Measurements from ENCODE around the gene C19orf44.
"Not testable (repeated sequence)": the region's sequence is repeated elsewhere in the genome, so short reads cannot be mapped to it uniquely, and the experiment has no call there.

C19orf44 gene

GRCh38 chr19:16535381-16535780, 39.2 kb downstream of the C19orf44 start:
- Mint-ChIP-seq H3K4me3 (no peak overlapping the region), H3K4me1 (peaks cover 45% of the 10 kb centered on the region), H3K9me3 (no peaks in the 10 kb centered on the region), H3K27ac (peak overlapping the region in 1 of 2 donors; percentile 76), H3K27me3 (no peaks in the 10 kb centered on the region)
- ATAC-seq (peak; percentile 23), DNase-seq (no peak)

GRCh38 chr19:16536130-16536529, 39.9 kb downstream of the C19orf44 start:
- peak overlapping the region in 1 of 2 donors; percentile 78 for H3K27ac Mint-ChIP-seq
- peaks cover 52% of the 10 kb centered on the region for H3K4me1 Mint-ChIP-seq
- H3K27me3 Mint-ChIP-seq: no peaks in the 10 kb centered on the region
- H3K9me3 Mint-ChIP-seq: no peaks in the 10 kb centered on the region
- DNase-seq (no peak), ATAC-seq (no peak)
- no peak overlapping the region for H3K4me3 Mint-ChIP-seq

DNA sequence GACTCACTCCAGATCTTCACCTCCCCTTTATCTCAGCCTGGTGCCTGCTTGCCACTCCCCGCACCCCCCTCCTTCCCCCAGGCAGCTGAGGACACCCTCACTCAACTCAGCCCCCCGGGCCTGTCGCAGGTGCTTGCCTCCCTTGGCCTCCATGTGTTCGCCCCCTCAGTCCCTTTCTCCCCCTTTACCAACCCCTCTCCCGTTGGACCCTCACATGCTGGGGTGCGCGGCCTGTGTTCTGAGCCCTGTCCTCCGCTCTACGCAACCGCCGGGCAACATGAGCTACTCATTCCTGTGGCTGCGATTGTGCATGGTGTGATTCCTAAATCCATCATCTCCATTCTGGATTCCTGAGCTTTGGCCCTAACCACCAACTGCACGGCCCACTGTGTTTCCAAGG, 40.9 kb downstream of the C19orf44 start:
- Mint-ChIP-seq H3K4me3 (no peak overlapping the region), H3K9me3 (no peaks in the 10 kb centered on the region), H3K27ac (no peak overlapping the region)

DNA sequence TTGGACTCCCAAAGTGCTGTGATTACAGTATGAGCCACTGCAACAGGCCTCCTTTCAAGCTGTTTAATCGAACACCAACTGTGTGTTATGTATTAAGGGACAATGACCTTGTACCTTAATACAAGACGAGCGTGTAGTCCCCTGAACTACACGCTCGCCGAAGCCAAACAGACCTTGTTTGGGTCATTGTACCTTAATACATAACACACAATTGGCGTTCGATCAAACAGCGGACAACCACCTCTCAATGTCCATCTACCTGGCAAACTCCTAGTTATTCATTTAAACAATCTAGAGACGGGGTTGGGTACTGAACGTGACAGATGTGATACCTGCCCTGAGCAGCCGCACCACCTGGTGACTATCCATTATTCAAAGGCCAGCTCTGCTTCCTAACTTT, 44.8 kb downstream of the C19orf44 start:
- DNase-seq (no peak), ATAC-seq (no peak)
- H3K27ac Mint-ChIP-seq: peak overlapping the region; percentile 46 to 91
- no peaks in the 10 kb centered on the region for H3K9me3 Mint-ChIP-seq
- H3K4me3 Mint-ChIP-seq: peak overlapping the region; percentile 91 to 95
- H3K4me1 Mint-ChIP-seq: peaks cover 84% of the 10 kb centered on the region
- H3K27me3 Mint-ChIP-seq: no peaks in the 10 kb centered on the region

More for the DNA sequence above, 40.9 kb downstream of the C19orf44 start:
- H3K4me1 Mint-ChIP-seq: peaks cover 58% of the 10 kb centered on the region
- ATAC-seq: no peak
- no peaks in the 10 kb centered on the region for H3K27me3 Mint-ChIP-seq
- DNase-seq: no peak

DNA sequence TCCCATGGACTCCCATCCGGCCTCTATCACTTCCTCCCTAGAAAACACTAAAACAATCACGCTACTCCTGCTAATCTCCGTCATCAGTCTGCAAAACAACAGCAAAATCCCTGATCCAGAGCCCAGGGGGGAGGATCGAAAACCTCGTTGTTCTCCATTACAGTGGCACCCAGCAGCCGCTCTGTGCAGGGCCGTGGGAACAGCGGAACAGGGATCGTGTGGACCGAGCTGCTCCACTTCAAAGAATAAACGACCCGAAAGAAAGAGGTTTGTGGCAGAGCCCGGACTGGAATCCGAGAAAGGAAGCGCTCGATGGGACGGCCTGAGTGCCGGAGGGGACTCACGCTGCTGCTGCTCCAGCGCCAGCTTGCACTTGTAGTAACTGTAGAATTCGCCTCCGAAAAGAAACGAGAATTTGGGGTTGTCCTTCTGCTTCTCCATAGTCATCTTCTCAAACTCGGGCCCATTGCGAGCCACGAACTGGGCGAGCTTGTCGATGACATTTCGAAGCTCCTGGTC, 45.4 kb downstream of the C19orf44 start:
- DNase-seq: no peak
- H3K4me3 Mint-ChIP-seq: peak overlapping the region; percentile 91 to 95
- ATAC-seq: peak; percentile 1
- H3K4me1 Mint-ChIP-seq: peaks cover 77% of the 10 kb centered on the region
- H3K27ac Mint-ChIP-seq: peak overlapping the region in 1 of 2 donors; percentile 91
- no peaks in the 10 kb centered on the region for H3K27me3 Mint-ChIP-seq
- no peaks in the 10 kb centered on the region for H3K9me3 Mint-ChIP-seq

GRCh38 chr19:16542045-16542909, 46.1 kb downstream of the C19orf44 start, which contains the start of gene CHERP:
Gene CHERP, minus strand, starts transcription at chr19:16542437. Its CDS starts 59 bp downstream, at chr19:16542378.
- Mint-ChIP-seq H3K27me3 (no peaks in the 10 kb centered on the region), H3K4me3 (peak within 1 kb of the TSS; percentile 91 to 95), H3K27ac (peak within 1 kb of the TSS; percentile 87 to 97), H3K9me3 (no peaks in the 10 kb centered on the region), H3K4me1 (peaks cover 77% of the 10 kb centered on the region)
- DNase-seq: peak; percentile 93 to 94
- ATAC-seq: peak; percentile 90

DNA sequence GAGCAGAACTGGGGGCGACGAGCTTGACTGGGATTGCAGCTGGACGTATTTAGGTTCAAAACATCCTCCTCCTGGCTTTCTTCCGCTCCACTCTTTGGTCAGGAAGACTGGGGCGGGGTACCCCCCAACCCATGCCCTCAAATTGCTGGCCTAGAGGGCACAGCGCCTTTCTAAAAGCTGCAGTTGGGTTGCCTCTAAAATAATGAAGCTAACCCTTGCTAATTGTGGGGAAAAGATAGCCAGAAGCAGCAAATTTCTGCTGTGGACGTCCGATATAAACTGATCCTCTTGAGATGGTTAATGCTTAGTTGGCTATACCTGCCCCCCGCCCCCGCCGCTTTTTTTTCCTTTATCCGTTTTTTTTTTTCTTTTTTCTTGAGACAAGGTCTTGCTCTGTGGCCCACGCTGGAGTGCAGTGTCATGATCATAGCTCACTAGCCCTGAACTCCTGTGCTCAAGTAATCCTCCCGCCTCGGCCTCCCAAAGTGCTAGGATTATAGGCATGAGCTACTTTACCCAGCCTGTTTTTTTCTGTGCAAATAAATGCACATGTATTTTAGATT, 46.8 kb downstream of the C19orf44 start:
- no peak for DNase-seq
- Mint-ChIP-seq H3K4me1 (peaks cover 75% of the 10 kb centered on the region), H3K27me3 (no peaks in the 10 kb centered on the region), H3K4me3 (peak overlapping the region; percentile 91 to 95), H3K9me3 (no peaks in the 10 kb centered on the region), H3K27ac (peak overlapping the region; percentile 87 to 97)
- no peak for ATAC-seq

DNA sequence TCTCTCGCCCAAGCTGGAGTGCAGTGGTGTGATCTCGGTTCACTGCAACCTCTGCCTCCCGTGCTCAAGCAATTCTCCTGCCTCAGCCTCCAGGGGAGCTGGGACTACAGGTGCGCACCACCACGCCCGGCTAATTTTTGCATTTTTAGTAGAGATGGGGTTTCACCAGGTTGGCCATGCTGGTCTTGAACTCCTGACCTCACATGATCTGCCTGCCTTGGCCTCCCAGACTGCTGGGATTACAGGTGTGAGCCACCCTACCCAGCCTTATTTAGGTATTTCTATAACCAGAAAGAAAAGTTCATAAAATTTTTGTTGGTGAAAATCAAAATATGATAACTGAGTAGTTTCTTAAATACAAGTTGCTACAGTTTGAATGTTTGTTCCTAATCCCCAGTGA, 47.5 kb downstream of the C19orf44 start:
- not testable (repeated sequence) for H3K9me3 Mint-ChIP-seq, H3K27me3 Mint-ChIP-seq, ATAC-seq, DNase-seq
- H3K4me3 Mint-ChIP-seq: peak overlapping the region; percentile 91 to 95
- peak overlapping the region in 1 of 2 donors; percentile 19 for H3K27ac Mint-ChIP-seq
- H3K4me1 Mint-ChIP-seq: peaks cover 68% of the 10 kb centered on the region

GRCh38 chr19:16544473-16545231, 48.5 kb downstream of the C19orf44 start:
- Mint-ChIP-seq H3K9me3 (no peaks in the 10 kb centered on the region), H3K27me3 (no peaks in the 10 kb centered on the region), H3K27ac (no peak overlapping the region), H3K4me1 (peaks cover 62% of the 10 kb centered on the region), H3K4me3 (peak overlapping the region in 1 of 2 donors; percentile 24)
- DNase-seq: no peak
- ATAC-seq: no peak

- Mint-ChIP-seq H3K4me1 (peaks cover 40% of the 10 kb centered on the region), H3K9me3 (no peaks in the 10 kb centered on the region), H3K4me3 (no peak overlapping the region), H3K27ac (peak overlapping the region in 1 of 2 donors; percentile 67), H3K27me3 (no peaks in the 10 kb centered on the region)
- ATAC-seq: no peak
- DNase-seq: no peak
These were observed 52.8 kb downstream of the C19orf44 start for GRCh38 chr19:16548956-16549355.

GRCh38 chr19:16551902-16552301, 55.7 kb downstream of the C19orf44 start:
- not testable (repeated sequence) for H3K4me3 Mint-ChIP-seq, H3K9me3 Mint-ChIP-seq, ATAC-seq, DNase-seq, H3K27me3 Mint-ChIP-seq, H3K27ac Mint-ChIP-seq
- H3K4me1 Mint-ChIP-seq: peaks cover 20% of the 10 kb centered on the region

DNA sequence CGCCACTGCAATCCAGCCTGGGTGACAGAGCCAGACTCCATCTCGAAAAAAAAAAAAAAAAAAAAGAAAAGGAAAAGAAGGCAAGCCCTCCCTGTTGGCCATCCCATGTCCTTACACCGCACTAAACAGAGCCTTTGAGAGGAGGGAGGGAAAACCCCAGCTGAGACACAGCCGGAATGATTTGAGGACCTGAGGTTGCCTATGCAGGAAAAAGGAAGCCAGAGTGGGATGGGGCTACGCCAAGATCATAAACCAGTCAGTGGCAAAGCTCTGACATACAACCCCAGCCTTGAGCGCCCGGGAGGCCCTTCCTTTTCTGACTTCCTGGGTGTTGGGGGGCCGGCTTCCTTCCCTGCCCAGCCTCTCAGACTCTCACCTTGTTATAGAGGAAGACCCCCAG, 58.6 kb downstream of the C19orf44 start:
- DNase-seq (no peak), ATAC-seq (no peak)
- Mint-ChIP-seq H3K27ac (peak overlapping the region in 1 of 2 donors; percentile 76), H3K4me1 (peaks cover 6% of the 10 kb centered on the region), H3K9me3 (no peaks in the 10 kb centered on the region), H3K27me3 (no peaks in the 10 kb centered on the region), H3K4me3 (no peak overlapping the region)

GRCh38 chr19:16559780-16560276, 63.6 kb downstream of the C19orf44 start:
- H3K27me3 Mint-ChIP-seq: no peaks in the 10 kb centered on the region
- H3K27ac Mint-ChIP-seq: peak overlapping the region in 1 of 2 donors; percentile 50
- H3K4me1 Mint-ChIP-seq: no peaks in the 10 kb centered on the region
- no peak for DNase-seq
- H3K4me3 Mint-ChIP-seq: no peak overlapping the region
- H3K9me3 Mint-ChIP-seq: no peaks in the 10 kb centered on the region
- no peak for ATAC-seq

DNA sequence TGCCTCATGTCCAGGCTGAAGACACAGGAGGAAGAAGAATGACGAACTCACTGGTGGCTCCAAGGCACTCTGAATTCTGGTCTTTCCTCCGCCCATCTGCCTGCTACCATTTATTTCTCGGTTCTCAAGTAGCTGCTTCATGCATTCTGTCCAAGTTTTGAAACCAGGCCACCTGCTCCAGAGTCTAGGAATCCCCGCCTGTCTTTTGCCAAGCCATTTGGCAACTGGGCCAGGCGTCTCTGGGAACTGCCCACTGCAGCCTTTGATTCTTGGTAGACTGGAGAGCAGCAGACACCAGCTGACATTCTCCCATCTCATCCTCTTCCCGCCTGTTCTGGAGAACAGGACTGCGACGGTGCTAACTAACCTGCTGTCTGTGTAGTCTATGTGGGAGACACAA, 65.2 kb downstream of the C19orf44 start:
- Mint-ChIP-seq H3K9me3 (no peaks in the 10 kb centered on the region), H3K27me3 (no peaks in the 10 kb centered on the region), H3K4me1 (peaks cover 6% of the 10 kb centered on the region), H3K27ac (peak overlapping the region in 1 of 2 donors; percentile 42), H3K4me3 (no peak overlapping the region)
- DNase-seq (no peak), ATAC-seq (no peak)

DNA sequence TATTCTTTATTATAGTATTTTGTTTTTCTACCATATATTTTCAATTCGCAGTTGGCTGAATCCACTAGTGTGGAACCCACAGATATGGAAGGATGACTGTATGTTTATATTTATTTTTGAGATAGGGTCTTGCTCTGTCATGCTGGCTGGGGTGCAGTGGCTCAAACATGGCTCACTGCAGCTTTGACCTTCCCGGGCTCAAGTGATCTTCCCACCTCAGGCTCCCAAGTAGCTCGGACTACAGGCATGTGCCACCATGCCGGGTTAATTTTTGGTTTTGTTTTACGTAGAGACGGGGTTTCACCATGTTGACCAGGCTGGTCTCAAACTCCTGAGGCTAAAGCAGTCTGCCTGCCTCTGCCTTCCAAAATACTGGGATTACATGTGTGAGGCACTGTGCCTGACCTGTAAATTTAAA, 66.4 kb downstream of the C19orf44 start:
- DNase-seq: no peak
- peaks cover 11% of the 10 kb centered on the region for H3K4me1 Mint-ChIP-seq
- no peak overlapping the region for H3K4me3 Mint-ChIP-seq
- ATAC-seq: no peak
- H3K27ac Mint-ChIP-seq: no peak overlapping the region
- no peaks in the 10 kb centered on the region for H3K9me3 Mint-ChIP-seq
- no peaks in the 10 kb centered on the region for H3K27me3 Mint-ChIP-seq

Measured in stimulated activated naive CD8-positive, alpha-beta T cell treated with anti-CD3 and anti-CD28 coated beads, Interleukin-15, amount 100 ng/mL, for 72 hours (primary cell).